HS-27A (cell line): ENCODE measurements around the gene GEMIN7.

ENCODE experiments used
- DNase-seq: peaks from one replicate; pipeline ENCODE4 v3.0.0-alpha.2; 2012; ENCODE audit warnings: low read depth, missing footprints

GEMIN7 gene

DNA sequence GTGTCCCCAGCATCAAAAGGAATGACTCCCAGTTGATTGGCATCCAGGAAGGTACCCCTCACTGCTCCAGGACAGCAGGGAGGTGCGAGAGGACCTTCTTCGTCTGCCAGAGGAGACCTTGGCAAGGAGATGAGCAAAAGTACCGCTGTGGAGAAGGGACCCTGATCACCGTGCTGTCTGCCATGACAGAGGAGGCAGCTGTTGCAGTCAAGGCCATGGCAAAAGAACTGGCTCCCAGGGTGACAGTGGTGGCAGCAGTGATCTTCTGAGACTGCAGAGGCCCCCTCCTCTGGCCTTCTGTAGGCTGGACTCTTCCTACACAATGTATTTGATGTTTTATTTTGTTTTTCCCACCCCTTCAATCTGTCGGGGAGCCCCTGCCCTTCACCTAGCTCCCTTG, 49.7 kb downstream of the GEMIN7 start:
- DNase-seq: no peak

DNA sequence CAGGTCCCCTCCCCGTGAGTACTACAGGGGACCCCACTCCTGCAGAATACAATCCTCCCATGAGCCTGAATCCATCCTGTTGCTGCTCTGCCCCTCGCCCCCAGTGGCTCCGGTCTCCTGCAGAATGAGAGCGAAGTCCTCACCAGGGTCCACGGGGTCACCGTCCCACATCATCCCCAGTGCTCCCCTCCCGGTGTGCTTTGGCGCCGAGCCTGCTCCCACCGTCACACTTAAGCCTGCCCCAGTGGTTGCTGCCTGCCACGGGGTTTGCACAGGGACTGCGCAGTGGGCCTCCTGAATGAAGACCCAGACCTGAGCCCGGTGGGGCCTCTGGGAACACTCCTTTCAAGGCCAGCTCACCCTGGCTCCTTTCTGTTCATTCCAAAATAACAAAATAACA, 51.2 kb downstream of the GEMIN7 start:
- DNase-seq: no peak

GRCh38 chr19:45130888-45131615, 52.0 kb downstream of the GEMIN7 start:
- no peak for DNase-seq

- DNase-seq: no peak
Observed at GRCh38 chr19:45133661-45134060, 54.6 kb downstream of the GEMIN7 start.

- DNase-seq: no peak
Observed at GRCh38 chr19:45135176-45135885, 56.3 kb downstream of the GEMIN7 start.

- no peak for DNase-seq
Observed at GRCh38 chr19:45136507-45137178, 57.6 kb downstream of the GEMIN7 start.

GRCh38 chr19:45137179-45137761, 58.2 kb downstream of the GEMIN7 start:
- no peak for DNase-seq

DNA sequence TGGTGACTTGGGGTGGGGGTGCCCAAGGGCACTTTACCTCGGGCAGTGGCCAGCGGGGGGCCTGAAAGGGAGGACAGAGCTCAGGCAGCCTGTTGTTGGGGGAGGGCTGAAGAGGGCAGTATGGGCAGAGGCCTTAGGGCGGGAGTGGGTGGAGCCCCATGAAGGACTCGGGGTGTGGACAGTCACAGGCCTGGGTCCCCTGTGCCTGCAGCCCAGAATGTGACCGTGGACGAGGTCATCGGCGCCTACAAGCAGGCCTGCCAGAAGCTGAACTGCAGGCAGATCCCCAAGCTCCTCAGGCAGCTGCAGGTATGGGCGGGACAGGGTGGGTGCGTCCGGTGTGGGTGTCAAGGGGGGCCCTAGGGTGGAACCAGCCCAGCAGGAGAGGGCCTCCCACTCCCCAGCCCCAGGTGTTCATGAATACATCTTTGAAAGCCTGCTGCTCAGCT, 59.3 kb downstream of the GEMIN7 start:
- DNase-seq: no peak

- no peak for DNase-seq
Observed at GRCh38 chr19:45139286-45140143, 60.5 kb downstream of the GEMIN7 start.

GRCh38 chr19:45140144-45140503, 61.1 kb downstream of the GEMIN7 start:
- DNase-seq: no peak

- no peak for DNase-seq
Observed at GRCh38 chr19:45140533-45140932, 61.5 kb downstream of the GEMIN7 start.
